ENCODE data around the gene ELK3. TPM values are rescaled to one million over a fixed set of nuclear protein-coding genes. Genes with fewer than 3 reads are reported as not detected.
A peak's percentile ranks its signal among the peaks of the same experiment; 100 is the strongest.

ELK3 gene
- total RNA-seq, 1 experiment from 2014 or later = 34.1 TPM

- Mint-ChIP-seq H3K27me3 (ENCODE audit: unreplicated experiment) (peaks cover 24% of the 10 kb centered on the region), H3K27ac (ENCODE audit: unreplicated experiment) (no peak overlapping the region), H3K9me3 (ENCODE audit: low read depth, unreplicated experiment) (no peaks in the 10 kb centered on the region), H3K36me3 (ENCODE audit: insufficient read depth, unreplicated experiment) (no peaks in the 10 kb centered on the region), H3K4me3 (ENCODE audit: low read depth, unreplicated experiment) (no peak overlapping the region), H3K4me1 (ENCODE audit: low read depth, unreplicated experiment) (no peaks in the 10 kb centered on the region)
- intact Hi-C loops (cut with micrococcal nuclease; ENCODE audit: unreplicated experiment) = no loop called here
- no TSS peak for BruUV-seq (replicated peaks)
- no peak for TF ChIP-seq CTCF (IDR thresholded peaks at IDR 0.05; ENCODE audit: unreplicated experiment)
- DNase-seq = no peak
- CTCF ChIA-PET = no interaction called here
Measured at GRCh38 chr12:96170328-96170727, 23.8 kb upstream of the ELK3 start.

DNA sequence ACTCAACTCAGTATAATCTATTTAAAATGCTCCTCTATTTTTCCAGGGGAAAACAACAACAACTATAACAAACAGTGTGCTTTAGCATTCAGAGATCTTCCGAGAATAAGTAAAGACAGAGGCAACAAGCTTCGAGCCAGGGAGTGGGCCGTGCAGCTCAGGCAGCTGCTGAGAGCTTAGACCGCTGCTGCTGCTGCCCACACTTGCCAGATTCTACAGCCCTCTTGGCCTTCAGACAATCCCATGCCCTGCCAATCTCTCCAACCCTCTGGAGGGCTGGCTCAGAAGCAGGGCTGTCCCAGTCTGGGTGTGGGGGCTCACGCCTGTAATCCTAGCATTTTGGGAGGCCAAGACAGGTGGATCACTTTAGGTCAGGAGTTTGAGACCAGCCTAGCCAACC is 23.4 kb upstream of the ELK3 start:
- intact Hi-C loops (cut with micrococcal nuclease; ENCODE audit: unreplicated experiment) = no loop called here
- Mint-ChIP-seq H3K4me1 (ENCODE audit: low read depth, unreplicated experiment) (no peaks in the 10 kb centered on the region), H3K36me3 (ENCODE audit: insufficient read depth, unreplicated experiment) (no peaks in the 10 kb centered on the region), H3K27ac (ENCODE audit: unreplicated experiment) (no peak overlapping the region), H3K27me3 (ENCODE audit: unreplicated experiment) (peaks cover 24% of the 10 kb centered on the region), H3K9me3 (ENCODE audit: low read depth, unreplicated experiment) (no peaks in the 10 kb centered on the region), H3K4me3 (ENCODE audit: low read depth, unreplicated experiment) (no peak overlapping the region)
- DNase-seq = no peak
- TF ChIP-seq CTCF (IDR thresholded peaks at IDR 0.05; ENCODE audit: unreplicated experiment) = no peak
- no TSS peak for BruUV-seq (replicated peaks)
- CTCF ChIA-PET = no interaction called here

- intact Hi-C loops (cut with micrococcal nuclease; ENCODE audit: unreplicated experiment) = no loop called here
- no peaks in the 10 kb centered on the region for H3K9me3 Mint-ChIP-seq (ENCODE audit: low read depth, unreplicated experiment)
- peaks cover 24% of the 10 kb centered on the region for H3K27me3 Mint-ChIP-seq (ENCODE audit: unreplicated experiment)
- no peak overlapping the region for H3K27ac Mint-ChIP-seq (ENCODE audit: unreplicated experiment)
- no peaks in the 10 kb centered on the region for H3K36me3 Mint-ChIP-seq (ENCODE audit: insufficient read depth, unreplicated experiment)
- H3K4me3 Mint-ChIP-seq (ENCODE audit: low read depth, unreplicated experiment) = no peak overlapping the region
- DNase-seq = peak; percentile 24
- CTCF ChIA-PET = no interaction called here
- no peaks in the 10 kb centered on the region for H3K4me1 Mint-ChIP-seq (ENCODE audit: low read depth, unreplicated experiment)
- TF ChIP-seq CTCF (IDR thresholded peaks at IDR 0.05; ENCODE audit: unreplicated experiment) = no peak
- BruUV-seq (replicated peaks) = no TSS peak
Measured at GRCh38 chr12:96171905-96172304, 22.3 kb upstream of the ELK3 start.

DNA sequence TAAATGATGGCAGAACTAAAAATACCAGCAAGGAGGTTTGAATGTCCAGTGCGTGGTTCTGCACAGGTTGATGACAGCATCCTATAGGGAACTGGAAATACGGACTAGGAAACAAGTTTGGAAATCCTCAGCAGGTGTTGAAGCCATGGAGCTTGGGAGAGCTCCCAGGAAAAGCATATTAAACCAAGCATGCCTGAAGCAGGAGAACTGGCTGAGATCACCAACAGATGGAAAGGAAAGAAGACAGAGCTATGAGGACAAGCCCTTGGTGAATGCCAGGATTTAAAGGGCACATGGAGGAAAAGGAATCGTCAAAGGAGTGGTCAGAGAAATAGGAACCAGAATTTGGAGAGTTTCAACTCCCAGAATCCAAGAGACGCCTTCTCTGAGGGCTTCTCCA is 21.2 kb upstream of the ELK3 start:
- H3K27ac Mint-ChIP-seq (ENCODE audit: unreplicated experiment) = no peak overlapping the region
- H3K4me3 Mint-ChIP-seq (ENCODE audit: low read depth, unreplicated experiment) = no peak overlapping the region
- CTCF ChIA-PET = no interaction called here
- DNase-seq = no peak
- no peaks in the 10 kb centered on the region for H3K4me1 Mint-ChIP-seq (ENCODE audit: low read depth, unreplicated experiment)
- no peaks in the 10 kb centered on the region for H3K9me3 Mint-ChIP-seq (ENCODE audit: low read depth, unreplicated experiment)
- H3K27me3 Mint-ChIP-seq (ENCODE audit: unreplicated experiment) = peaks cover 24% of the 10 kb centered on the region
- no peaks in the 10 kb centered on the region for H3K36me3 Mint-ChIP-seq (ENCODE audit: insufficient read depth, unreplicated experiment)
- TF ChIP-seq CTCF (IDR thresholded peaks at IDR 0.05; ENCODE audit: unreplicated experiment) = no peak
- intact Hi-C loops (cut with micrococcal nuclease; ENCODE audit: unreplicated experiment) = no loop called here
- no TSS peak for BruUV-seq (replicated peaks)

Measured in Calu3 (cell line).